ENCODE measurements around the gene ST3GAL4.

Gene ST3GAL4

GRCh38 chr11:126440276-126440675, 84.8 kb downstream of the ST3GAL4 start:
- no peak for DNase-seq (ENCODE audit: insufficient read length)
- no peak for FAIRE-seq
- TF ChIP-seq TAF1 (IDR thresholded peaks at IDR 0.05; ENCODE audit: borderline replicate concordance, low read depth, low read length), result no peak
- no peak for TF ChIP-seq POLR2AphosphoS5 (IDR thresholded peaks at IDR 0.05; ENCODE audit: low read depth, low read length)
- TF ChIP-seq POLR2A (IDR thresholded peaks at IDR 0.05; ENCODE audit: low read depth, low read length), result no peak

GRCh38 chr11:126440792-126441514, 85.5 kb downstream of the ST3GAL4 start:
- DNase-seq (ENCODE audit: insufficient read length) (peak; percentile 90), FAIRE-seq (peak; percentile 90)
- no peak for TF ChIP-seq TAF1 (IDR thresholded peaks at IDR 0.05; ENCODE audit: borderline replicate concordance, low read depth, low read length)
- no peak for TF ChIP-seq POLR2AphosphoS5 (IDR thresholded peaks at IDR 0.05; ENCODE audit: low read depth, low read length)
- TF ChIP-seq POLR2A (IDR thresholded peaks at IDR 0.05; ENCODE audit: low read depth, low read length), result no peak

- FAIRE-seq (no peak), DNase-seq (ENCODE audit: insufficient read length) (no peak)
- no peak for TF ChIP-seq POLR2A (IDR thresholded peaks at IDR 0.05; ENCODE audit: low read depth, low read length)
- no peak for TF ChIP-seq TAF1 (IDR thresholded peaks at IDR 0.05; ENCODE audit: borderline replicate concordance, low read depth, low read length)
- no peak for TF ChIP-seq POLR2AphosphoS5 (IDR thresholded peaks at IDR 0.05; ENCODE audit: low read depth, low read length)
Observed at GRCh38 chr11:126443120-126443519, 87.6 kb downstream of the ST3GAL4 start.

GRCh38 chr11:126444072-126444471, 88.6 kb downstream of the ST3GAL4 start:
- FAIRE-seq (no peak), DNase-seq (ENCODE audit: insufficient read length) (no peak)
- TF ChIP-seq POLR2AphosphoS5 (IDR thresholded peaks at IDR 0.05; ENCODE audit: low read depth, low read length) (no peak), TAF1 (IDR thresholded peaks at IDR 0.05; ENCODE audit: borderline replicate concordance, low read depth, low read length) (no peak), POLR2A (IDR thresholded peaks at IDR 0.05; ENCODE audit: low read depth, low read length) (no peak)

- FAIRE-seq, result no peak
- DNase-seq (ENCODE audit: insufficient read length), result no peak
- TF ChIP-seq POLR2A (IDR thresholded peaks at IDR 0.05; ENCODE audit: low read depth, low read length) (no peak), TAF1 (IDR thresholded peaks at IDR 0.05; ENCODE audit: borderline replicate concordance, low read depth, low read length) (no peak), POLR2AphosphoS5 (IDR thresholded peaks at IDR 0.05; ENCODE audit: low read depth, low read length) (no peak)
Observed at GRCh38 chr11:126446581-126446980, 91.1 kb downstream of the ST3GAL4 start.

- no peak for FAIRE-seq
Observed at GRCh38 chr11:126450198-126450597, 94.7 kb downstream of the ST3GAL4 start.

GRCh38 chr11:126450806-126451205, 95.3 kb downstream of the ST3GAL4 start:
- no peak for DNase-seq (ENCODE audit: insufficient read length)
- TF ChIP-seq TAF1 (IDR thresholded peaks at IDR 0.05; ENCODE audit: borderline replicate concordance, low read depth, low read length), result no peak
- TF ChIP-seq POLR2AphosphoS5 (IDR thresholded peaks at IDR 0.05; ENCODE audit: low read depth, low read length), result no peak
- TF ChIP-seq POLR2A (IDR thresholded peaks at IDR 0.05; ENCODE audit: low read depth, low read length), result no peak
- peak; percentile 63 for FAIRE-seq

More at GRCh38 chr11:126450198-126450597, 94.7 kb downstream of the ST3GAL4 start:
- no peak for DNase-seq (ENCODE audit: insufficient read length)
- TF ChIP-seq TAF1 (IDR thresholded peaks at IDR 0.05; ENCODE audit: borderline replicate concordance, low read depth, low read length) (no peak), POLR2A (IDR thresholded peaks at IDR 0.05; ENCODE audit: low read depth, low read length) (no peak), POLR2AphosphoS5 (IDR thresholded peaks at IDR 0.05; ENCODE audit: low read depth, low read length) (no peak)

- FAIRE-seq (no peak), DNase-seq (ENCODE audit: insufficient read length) (no peak)
- TF ChIP-seq TAF1 (IDR thresholded peaks at IDR 0.05; ENCODE audit: borderline replicate concordance, low read depth, low read length) (no peak), POLR2A (IDR thresholded peaks at IDR 0.05; ENCODE audit: low read depth, low read length) (no peak), POLR2AphosphoS5 (IDR thresholded peaks at IDR 0.05; ENCODE audit: low read depth, low read length) (no peak)
Observed at GRCh38 chr11:126451211-126451802, 95.8 kb downstream of the ST3GAL4 start.

- no peak for TF ChIP-seq POLR2A (IDR thresholded peaks at IDR 0.05; ENCODE audit: low read depth, low read length)
- no peak for TF ChIP-seq POLR2AphosphoS5 (IDR thresholded peaks at IDR 0.05; ENCODE audit: low read depth, low read length)
- TF ChIP-seq TAF1 (IDR thresholded peaks at IDR 0.05; ENCODE audit: borderline replicate concordance, low read depth, low read length), result no peak
- DNase-seq (ENCODE audit: insufficient read length) (no peak), FAIRE-seq (no peak)
Observed at GRCh38 chr11:126452241-126453101, 97.0 kb downstream of the ST3GAL4 start.

GRCh38 chr11:126456089-126456488, 100.6 kb downstream of the ST3GAL4 start:
- FAIRE-seq (no peak), DNase-seq (ENCODE audit: insufficient read length) (no peak)
- no peak for TF ChIP-seq POLR2AphosphoS5 (IDR thresholded peaks at IDR 0.05; ENCODE audit: low read depth, low read length)
- TF ChIP-seq POLR2A (IDR thresholded peaks at IDR 0.05; ENCODE audit: low read depth, low read length), result no peak
- TF ChIP-seq TAF1 (IDR thresholded peaks at IDR 0.05; ENCODE audit: borderline replicate concordance, low read depth, low read length), result no peak

GRCh38 chr11:126456783-126457542, 101.5 kb downstream of the ST3GAL4 start:
- no peak for DNase-seq (ENCODE audit: insufficient read length)
- TF ChIP-seq TAF1 (IDR thresholded peaks at IDR 0.05; ENCODE audit: borderline replicate concordance, low read depth, low read length), result no peak
- no peak for TF ChIP-seq POLR2A (IDR thresholded peaks at IDR 0.05; ENCODE audit: low read depth, low read length)
- no peak for TF ChIP-seq POLR2AphosphoS5 (IDR thresholded peaks at IDR 0.05; ENCODE audit: low read depth, low read length)
- FAIRE-seq, result peak; percentile 53

Measured in GM12892 (cell line).